Measurements from ENCODE around the gene BNC2.

BNC2 gene

GRCh38 chr9:16864649-16865434, 5.6 kb downstream of the BNC2 start:
- DNase-seq (ENCODE audit: low read depth in 1 of 2, low spot score in 1 of 2), result no peak
- no peak overlapping the region for H3K27ac ChIP-seq (replicated peaks)
- no peak overlapping the region for H3K4me3 ChIP-seq (replicated peaks; ENCODE audit: insufficient read depth, low read length)
- H3K27me3 ChIP-seq (ENCODE audit: insufficient read depth, poor library complexity, severe bottlenecking), result no peaks in the 10 kb centered on the region
- TF ChIP-seq, protein P1, sequence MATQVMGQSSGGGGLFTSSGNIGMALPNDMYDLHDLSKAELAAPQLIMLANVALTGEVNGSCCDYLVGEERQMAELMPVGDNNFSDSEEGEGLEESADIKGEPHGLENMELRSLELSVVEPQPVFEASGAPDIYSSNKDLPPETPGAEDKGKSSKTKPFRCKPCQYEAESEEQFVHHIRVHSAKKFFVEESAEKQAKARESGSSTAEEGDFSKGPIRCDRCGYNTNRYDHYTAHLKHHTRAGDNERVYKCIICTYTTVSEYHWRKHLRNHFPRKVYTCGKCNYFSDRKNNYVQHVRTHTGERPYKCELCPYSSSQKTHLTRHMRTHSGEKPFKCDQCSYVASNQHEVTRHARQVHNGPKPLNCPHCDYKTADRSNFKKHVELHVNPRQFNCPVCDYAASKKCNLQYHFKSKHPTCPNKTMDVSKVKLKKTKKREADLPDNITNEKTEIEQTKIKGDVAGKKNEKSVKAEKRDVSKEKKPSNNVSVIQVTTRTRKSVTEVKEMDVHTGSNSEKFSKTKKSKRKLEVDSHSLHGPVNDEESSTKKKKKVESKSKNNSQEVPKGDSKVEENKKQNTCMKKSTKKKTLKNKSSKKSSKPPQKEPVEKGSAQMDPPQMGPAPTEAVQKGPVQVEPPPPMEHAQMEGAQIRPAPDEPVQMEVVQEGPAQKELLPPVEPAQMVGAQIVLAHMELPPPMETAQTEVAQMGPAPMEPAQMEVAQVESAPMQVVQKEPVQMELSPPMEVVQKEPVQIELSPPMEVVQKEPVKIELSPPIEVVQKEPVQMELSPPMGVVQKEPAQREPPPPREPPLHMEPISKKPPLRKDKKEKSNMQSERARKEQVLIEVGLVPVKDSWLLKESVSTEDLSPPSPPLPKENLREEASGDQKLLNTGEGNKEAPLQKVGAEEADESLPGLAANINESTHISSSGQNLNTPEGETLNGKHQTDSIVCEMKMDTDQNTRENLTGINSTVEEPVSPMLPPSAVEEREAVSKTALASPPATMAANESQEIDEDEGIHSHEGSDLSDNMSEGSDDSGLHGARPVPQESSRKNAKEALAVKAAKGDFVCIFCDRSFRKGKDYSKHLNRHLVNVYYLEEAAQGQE (IDR thresholded peaks at IDR 0.05; ENCODE audit: insufficient replicate concordance, low read depth), result no peak
- no peak for TF ChIP-seq CTCF (IDR thresholded peaks at IDR 0.05; ENCODE audit: insufficient read depth, low read length)
- TF ChIP-seq GABPA (IDR thresholded peaks at IDR 0.05; ENCODE audit: low read depth), result no peak
- TF ChIP-seq SPI1 (IDR thresholded peaks at IDR 0.05; ENCODE audit: borderline replicate concordance, low read depth), result no peak
- no peak for TF ChIP-seq POLR2AphosphoS5 (IDR thresholded peaks at IDR 0.05; ENCODE audit: low read depth)

GRCh38 chr9:16848179-16848578, 22.3 kb downstream of the BNC2 start:
- H3K4me3 ChIP-seq (replicated peaks; ENCODE audit: insufficient read depth, low read length), result no peak overlapping the region
- no peak overlapping the region for H3K27ac ChIP-seq (replicated peaks)
- no peaks in the 10 kb centered on the region for H3K27me3 ChIP-seq (ENCODE audit: insufficient read depth, poor library complexity, severe bottlenecking)
- DNase-seq (ENCODE audit: low read depth in 1 of 2, low spot score in 1 of 2), result no peak
- TF ChIP-seq SPI1 (IDR thresholded peaks at IDR 0.05; ENCODE audit: borderline replicate concordance, low read depth), result no peak
- TF ChIP-seq POLR2AphosphoS5 (IDR thresholded peaks at IDR 0.05; ENCODE audit: low read depth), result no peak
- no peak for TF ChIP-seq CTCF (IDR thresholded peaks at IDR 0.05; ENCODE audit: insufficient read depth, low read length)
- TF ChIP-seq GABPA (IDR thresholded peaks at IDR 0.05; ENCODE audit: low read depth), result no peak
- TF ChIP-seq, protein P1 (IDR thresholded peaks at IDR 0.05; ENCODE audit: insufficient replicate concordance, low read depth), result no peak

GRCh38 chr9:16846986-16847385, 23.5 kb downstream of the BNC2 start:
- H3K27ac ChIP-seq (replicated peaks), result no peak overlapping the region
- DNase-seq (ENCODE audit: low read depth in 1 of 2, low spot score in 1 of 2), result no peak
- H3K4me3 ChIP-seq (replicated peaks; ENCODE audit: insufficient read depth, low read length), result no peak overlapping the region
- no peaks in the 10 kb centered on the region for H3K27me3 ChIP-seq (ENCODE audit: insufficient read depth, poor library complexity, severe bottlenecking)
- TF ChIP-seq, protein P1 (IDR thresholded peaks at IDR 0.05; ENCODE audit: insufficient replicate concordance, low read depth), result no peak
- TF ChIP-seq SPI1 (IDR thresholded peaks at IDR 0.05; ENCODE audit: borderline replicate concordance, low read depth) (no peak), POLR2AphosphoS5 (IDR thresholded peaks at IDR 0.05; ENCODE audit: low read depth) (no peak), CTCF (IDR thresholded peaks at IDR 0.05; ENCODE audit: insufficient read depth, low read length) (no peak), GABPA (IDR thresholded peaks at IDR 0.05; ENCODE audit: low read depth) (no peak)
